ENCODE data around the gene PDC.
"Not testable (repeated sequence)": the region's sequence is repeated elsewhere in the genome, so short reads cannot be mapped to it uniquely, and the experiment has no call there.

The PDC gene

DNA sequence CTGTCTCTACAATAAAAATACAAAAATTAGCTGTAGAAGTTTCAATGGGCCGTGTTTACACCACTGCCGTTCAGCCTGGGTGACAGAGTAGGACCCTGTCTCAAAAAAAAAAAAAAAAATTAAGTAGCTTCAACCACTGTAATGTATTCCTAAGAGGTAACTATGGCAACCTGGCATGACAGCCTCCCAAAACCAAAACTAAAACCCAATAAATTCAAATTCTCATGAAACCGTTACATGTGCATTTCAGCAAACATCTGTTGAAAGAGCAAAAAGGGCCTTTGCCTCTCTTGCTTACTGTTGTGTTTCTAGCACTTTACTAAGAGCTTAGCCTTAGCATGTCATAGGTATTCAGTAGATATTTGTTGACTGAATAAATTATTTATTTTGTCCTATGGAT, 51.8 kb downstream of the PDC start:
- no peak for DNase-seq (ENCODE audit: low spot score)
- TF ChIP-seq, protein P1, sequence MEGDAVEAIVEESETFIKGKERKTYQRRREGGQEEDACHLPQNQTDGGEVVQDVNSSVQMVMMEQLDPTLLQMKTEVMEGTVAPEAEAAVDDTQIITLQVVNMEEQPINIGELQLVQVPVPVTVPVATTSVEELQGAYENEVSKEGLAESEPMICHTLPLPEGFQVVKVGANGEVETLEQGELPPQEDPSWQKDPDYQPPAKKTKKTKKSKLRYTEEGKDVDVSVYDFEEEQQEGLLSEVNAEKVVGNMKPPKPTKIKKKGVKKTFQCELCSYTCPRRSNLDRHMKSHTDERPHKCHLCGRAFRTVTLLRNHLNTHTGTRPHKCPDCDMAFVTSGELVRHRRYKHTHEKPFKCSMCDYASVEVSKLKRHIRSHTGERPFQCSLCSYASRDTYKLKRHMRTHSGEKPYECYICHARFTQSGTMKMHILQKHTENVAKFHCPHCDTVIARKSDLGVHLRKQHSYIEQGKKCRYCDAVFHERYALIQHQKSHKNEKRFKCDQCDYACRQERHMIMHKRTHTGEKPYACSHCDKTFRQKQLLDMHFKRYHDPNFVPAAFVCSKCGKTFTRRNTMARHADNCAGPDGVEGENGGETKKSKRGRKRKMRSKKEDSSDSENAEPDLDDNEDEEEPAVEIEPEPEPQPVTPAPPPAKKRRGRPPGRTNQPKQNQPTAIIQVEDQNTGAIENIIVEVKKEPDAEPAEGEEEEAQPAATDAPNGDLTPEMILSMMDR (IDR thresholded peaks at IDR 0.05), result no peak
- Histone ChIP-seq H3K4me3 (no peak overlapping the region), H3K27ac (no peak overlapping the region)

DNA sequence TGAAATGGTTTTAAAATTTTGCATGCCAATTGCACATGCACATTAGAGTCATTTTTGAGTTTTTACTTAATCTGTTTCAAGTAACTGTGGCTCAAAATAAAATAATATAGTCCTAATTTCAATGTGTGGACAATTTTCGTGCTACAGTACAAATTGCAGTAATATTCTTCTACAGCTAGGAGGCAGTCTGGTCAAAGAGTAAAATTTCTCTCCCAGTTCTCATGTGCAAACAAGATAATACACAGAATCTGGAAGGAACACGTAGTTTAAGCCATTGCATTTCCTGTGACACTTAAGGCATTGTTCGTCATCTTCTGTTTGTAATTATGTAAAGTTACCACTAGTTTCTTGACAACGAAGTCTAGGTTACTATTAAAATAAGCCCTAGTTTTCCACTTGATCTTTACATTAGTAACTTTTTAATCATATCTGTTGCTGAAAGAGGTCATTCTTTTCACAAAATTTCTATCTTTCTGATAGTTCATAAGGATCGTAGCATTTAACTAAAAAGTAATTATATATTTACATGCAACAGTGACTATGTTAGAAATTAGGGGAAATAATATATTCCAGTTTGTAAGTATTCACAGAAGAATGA, 56.4 kb downstream of the PDC start:
- Histone ChIP-seq H3K4me3 (no peak overlapping the region), H3K27ac (no peak overlapping the region)
- TF ChIP-seq, protein P1 (IDR thresholded peaks at IDR 0.05), result peak; percentile 29
- no peak for DNase-seq (ENCODE audit: low spot score)

DNA sequence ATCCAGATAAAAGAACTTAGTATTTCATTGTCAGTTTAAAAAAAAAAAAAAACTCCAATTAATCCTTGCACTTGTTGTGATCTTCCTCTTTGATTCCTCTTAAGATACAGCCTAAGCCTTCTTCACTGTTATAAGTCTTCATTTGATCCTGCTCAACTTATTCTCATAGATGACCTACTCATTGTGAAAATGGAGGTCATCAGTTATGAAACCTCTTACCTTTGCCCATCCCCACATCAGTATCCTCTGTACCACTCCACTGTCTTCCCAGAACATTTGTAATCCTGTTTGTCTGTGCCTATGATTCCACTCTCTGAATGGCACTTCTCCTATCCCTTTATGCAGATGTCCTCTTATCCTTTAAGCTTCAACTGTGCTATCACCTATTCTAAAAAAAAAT, 57.3 kb downstream of the PDC start:
- TF ChIP-seq, protein P1 (IDR thresholded peaks at IDR 0.05), result no peak
- no peak overlapping the region for H3K4me3 ChIP-seq
- no peak overlapping the region for H3K27ac ChIP-seq
- DNase-seq (ENCODE audit: low spot score), result no peak

DNA sequence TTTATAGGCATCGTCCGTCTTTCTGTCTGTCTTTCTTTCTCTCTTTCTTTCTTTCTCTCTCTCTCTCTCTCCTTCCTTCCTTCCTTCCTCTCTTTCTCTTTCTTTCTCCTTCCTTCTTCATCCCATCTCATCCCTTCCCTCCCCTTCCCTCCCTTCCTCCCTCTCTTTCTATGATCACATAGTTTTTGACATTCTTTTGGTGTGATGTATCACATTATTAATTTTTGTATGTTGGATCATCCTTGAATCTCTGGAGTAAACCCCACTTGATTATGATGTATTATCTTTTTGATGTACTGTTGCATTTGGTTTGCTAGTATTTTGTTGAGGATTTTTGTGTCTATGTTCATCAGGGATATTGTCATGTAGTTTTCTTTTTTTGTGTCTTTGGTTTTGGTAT, 59.5 kb downstream of the PDC start:
- DNase-seq (ENCODE audit: low spot score); H3K4me3 ChIP-seq; H3K27ac ChIP-seq: not testable (repeated sequence)

Measured in coronary artery (tissue), 2 donors.